GM12878 (cell line): Measurements from ENCODE around the gene EMX1. TPM values are rescaled to one million over a fixed set of nuclear protein-coding genes. Genes with fewer than 3 reads are reported as not detected.

Experiments
- ATAC-seq: fragments of 200-7000 bp; cut with Tn5 transposase; 3 replicates; pipeline ENCODE4 v1.9.1; 2020; ENCODE audit warnings: mild to moderate bottlenecking, moderate library complexity
- BruUV-seq: library from RNA; stranded (reverse); fragments of 400-500 nt; replicated peaks from 2 replicates; lab custom pipeline; 2021; lab: Mats Ljungman, UMichigan
- CTCF ChIA-PET: fragments of 300-600 bp; sonication (Branson Sonifier 250); formaldehyde crosslinking; extraction: SDS; loops from one replicate; lab custom pipeline; 2021; ENCODE audit warnings: inconsistent platforms; lab: Yijun Ruan, JAX
- POLR2A ChIA-PET: fragments of 350-600 bp; formaldehyde crosslinking; extraction: SDS; loops from one replicate; lab custom pipeline; 2021; ENCODE audit warnings: inconsistent platforms; lab: Charles Lee
- RAD21 ChIA-PET: fragments of 300-600 bp; sonication (Branson Sonifier 250); formaldehyde crosslinking; loops from one replicate; lab custom pipeline; 2023; ENCODE audit warnings: antibody characterized with exemption; ENCODE audit not compliant: unreplicated experiment; lab: Charles Lee
- SMC1A ChIA-PET: fragments of 300-600 bp; sonication (Branson Sonifier 250); formaldehyde crosslinking; loops from one replicate; lab custom pipeline; 2023; ENCODE audit not compliant: unreplicated experiment, uncharacterized antibody; lab: Charles Lee
- DNase-seq: peaks from one replicate; pipeline ENCODE4 v3.0.0-alpha.2; 2011; ENCODE audit warnings: low read depth, low spot score
- FAIRE-seq: peaks from 3 replicates; lab custom pipeline; 2011; peaks lifted over from hg19 to GRCh38; lab: Jason Lieb, UNC
- H2AFZ ChIP-seq: 2 replicates; pipeline ENCODE4 v1.6.0; 2011; ENCODE audit warnings: low read depth, low read length, control low read depth; ENCODE audit not compliant: control insufficient read depth
- H3K27ac ChIP-seq: 2 replicates; pipeline ENCODE4 v1.5.1; 2011; ENCODE audit warnings: control low read depth; ENCODE audit not compliant: control insufficient read depth, insufficient read depth
- H3K27me3 ChIP-seq, 2 experiments: replicated peaks in 1 of 2; 2 replicates each; pipeline versions ENCODE4 v1.6.0 to v1.6.1; 2011; ENCODE audit warnings: low read length in 1 of 2; ENCODE audit not compliant: control insufficient read depth in 2 of 2, insufficient read depth in 2 of 2
- H3K36me3 ChIP-seq, 2 experiments: 2 replicates each; pipeline ENCODE4 v1.5.1; 2011; ENCODE audit warnings: low read length in 1 of 2; ENCODE audit not compliant: control insufficient read depth in 2 of 2, insufficient read depth in 2 of 2
- H3K4me1 ChIP-seq: 2 replicates; pipeline ENCODE4 v1.6.1; 2011; ENCODE audit warnings: mild to moderate bottlenecking, low read length, moderate library complexity, mixed read lengths; ENCODE audit not compliant: control insufficient read depth, insufficient read depth
- H3K4me2 ChIP-seq: 2 replicates; pipeline ENCODE4 v1.6.0; 2011; ENCODE audit warnings: control low read depth; ENCODE audit not compliant: control insufficient read depth, insufficient read depth
- H3K4me3 ChIP-seq: fragments of 200-600 bp; sonication (generic); 2 replicates; pipeline ENCODE4 v1.5.1; 2016
- H3K79me2 ChIP-seq: 2 replicates; pipeline ENCODE4 v1.6.0; 2011; ENCODE audit warnings: low read length; ENCODE audit not compliant: control insufficient read depth, insufficient read depth
- H3K9ac ChIP-seq: 2 replicates; pipeline ENCODE4 v1.8.0; 2011; ENCODE audit warnings: low read length, control low read depth, mixed read lengths; ENCODE audit not compliant: control insufficient read depth, insufficient read depth
- H3K9me3 ChIP-seq: replicated peaks from 3 replicates; pipeline ENCODE4 v1.5.1; 2011; ENCODE audit warnings: mild to moderate bottlenecking, low read length; ENCODE audit not compliant: control insufficient read depth, insufficient read depth
- H4K20me1 ChIP-seq: 2 replicates; pipeline ENCODE4 v1.6.0; 2011; ENCODE audit not compliant: control insufficient read depth, insufficient read depth
- CTCF ChIP-seq, 3 experiments: IDR thresholded peaks in 2 of 3; conservative IDR thresholded peaks in 1 of 3; 2 replicates each; pipeline ENCODE4 v1.5.1; 2011; ENCODE audit warnings: low read depth in 3 of 3, low read length in 3 of 3, mild to moderate bottlenecking in 3 of 3, control low read depth in 2 of 3, moderate library complexity in 2 of 3, inconsistent platforms in 1 of 3, mixed read lengths in 1 of 3; ENCODE audit not compliant: control insufficient read depth in 2 of 3, insufficient read depth in 1 of 3; ENCODE audit errors: extremely low read depth in 1 of 3
- FOS ChIP-seq: IDR thresholded peaks from 3 replicates; pipeline ENCODE4 v1.6.1; 2011; ENCODE audit warnings: borderline replicate concordance; ENCODE audit not compliant: insufficient read length; ENCODE audit errors: extremely low read depth
- GABPA ChIP-seq: IDR thresholded peaks from 2 replicates; pipeline ENCODE4 v1.6.1; 2014; ENCODE audit warnings: antibody characterized with exemption, low read depth, mild to moderate bottlenecking, inconsistent platforms
- HDGF ChIP-seq: fragments of 450-650 bp; IDR thresholded peaks from 2 replicates; pipeline ENCODE4 v1.6.1; 2016; ENCODE audit warnings: antibody characterized with exemption
- JUNB ChIP-seq: IDR thresholded peaks from 2 replicates; pipeline ENCODE4 v1.6.1; 2016; ENCODE audit warnings: antibody characterized with exemption, mild to moderate bottlenecking
- MEF2A ChIP-seq: IDR thresholded peaks from 2 replicates; pipeline ENCODE4 v1.6.1; 2011; ENCODE audit warnings: low read depth, mild to moderate bottlenecking, low read length, moderate library complexity; ENCODE audit not compliant: insufficient read depth
- PAX5 ChIP-seq: IDR thresholded peaks from 2 replicates; pipeline ENCODE4 v1.6.1; 2011; ENCODE audit warnings: low read depth, low read length, borderline replicate concordance
- PBX3 ChIP-seq: IDR thresholded peaks from 2 replicates; pipeline ENCODE4 v1.6.1; 2011; ENCODE audit warnings: mild to moderate bottlenecking, low read depth, low read length, moderate library complexity; ENCODE audit not compliant: insufficient replicate concordance
- SP1 ChIP-seq: IDR thresholded peaks from one replicate; pipeline ENCODE4 v1.6.1; 2011; ENCODE audit warnings: low read depth, low read length
- YBX1 ChIP-seq: fragments of 450-650 bp; IDR thresholded peaks from 2 replicates; pipeline ENCODE4 v1.6.1; 2016; ENCODE audit warnings: antibody characterized with exemption
- WGBS: methylation state at CpG from one replicate; pipeline ENCODE4 v1.1.6; 2016; ENCODE audit warnings: low lambda C conversion rate; ENCODE audit not compliant: insufficient replicate concordance, insufficient coverage; ENCODE audit errors: missing lambda C conversion rate; 5-methylcytosine and 5-hydroxymethylcytosine counted together
- in situ Hi-C: fragments of 300-500 bp; cut with MboI; formaldehyde crosslinking; loops from 9 replicates; pipeline ENCODE4 v1.14.3; 2018; ENCODE audit warnings: mixed read lengths
- intact Hi-C: fragments of 100-400 bp; cut with micrococcal nuclease; formaldehyde crosslinking; loops from one replicate; pipeline ENCODE4 v1.14.2; 2022; ENCODE audit not compliant: unreplicated experiment
- polyA plus RNA-seq, 11 experiments: library from polyadenylated mRNA; depleted of rRNA in 4 of 11; unstranded in 6 of 11; stranded (reverse) in 5 of 11; fragments of >200 nt; fragmentation: Nextera tagmentation in 4 of 11; fragmentation: Illumina TruSeq in 1 of 11; extraction: Ambion mirVana in 4 of 11; extraction: Trizol in 1 of 11; gene quantifications; 1 replicate in 1 of 11; 2 replicates in 10 of 11; pipeline versions ENCODE4 v1.2.1 to v1.2.3, GENCODE V29; 2011 to 2016; ENCODE audit warnings: inconsistent platforms in 2 of 11, missing spikeins in 2 of 11, low read depth in 1 of 11
- total RNA-seq, 4 experiments: library from RNA; depleted of rRNA in 3 of 4; stranded (reverse); fragments of >200 nt in 3 of 4; fragmentation: Illumina TruSeq in 1 of 4; extraction: Trizol in 1 of 4; gene quantifications; 2 replicates each; pipeline versions ENCODE4 v1.2.1 to v1.2.3, GENCODE V29; 2013 to 2021
- TF ChIP-seq, protein P1 (sequence below): IDR thresholded peaks from 2 replicates; pipeline ENCODE4 v1.6.1; 2012; ENCODE audit warnings: low read length, inconsistent platforms

EMX1 gene
- total and polyA plus RNA-seq, 10 of the 15 experiments (the other 5 are each of a cell fraction or from before 2014, with no cell fraction given): 0.07 to 5.1 (median 1.2) TPM; not detected in 1

- no TSS peak for BruUV-seq
- no peak overlapping the region for H3K4me2 ChIP-seq
- no peaks in the 10 kb centered on the region for H3K36me3 ChIP-seq
- no peak for TF ChIP-seq PAX5
- TF ChIP-seq GABPA: no peak
- no peak for TF ChIP-seq JUNB
- no peak for TF ChIP-seq CTCF (IDR thresholded peaks at IDR 0.05 in 2 of 3, conservative IDR thresholded peaks at IDR 0.05 in 1 of 3; ENCODE audit: control insufficient read depth in 2 of 3, extremely low read depth in 1 of 3, insufficient read depth in 1 of 3, low read depth in 3 of 3, low read length in 3 of 3)
- no peak for TF ChIP-seq PBX3
- no peak for TF ChIP-seq HDGF
- no peak for TF ChIP-seq YBX1
- no peak for TF ChIP-seq SP1
- no peak for TF ChIP-seq MEF2A
- TF ChIP-seq, protein P1, sequence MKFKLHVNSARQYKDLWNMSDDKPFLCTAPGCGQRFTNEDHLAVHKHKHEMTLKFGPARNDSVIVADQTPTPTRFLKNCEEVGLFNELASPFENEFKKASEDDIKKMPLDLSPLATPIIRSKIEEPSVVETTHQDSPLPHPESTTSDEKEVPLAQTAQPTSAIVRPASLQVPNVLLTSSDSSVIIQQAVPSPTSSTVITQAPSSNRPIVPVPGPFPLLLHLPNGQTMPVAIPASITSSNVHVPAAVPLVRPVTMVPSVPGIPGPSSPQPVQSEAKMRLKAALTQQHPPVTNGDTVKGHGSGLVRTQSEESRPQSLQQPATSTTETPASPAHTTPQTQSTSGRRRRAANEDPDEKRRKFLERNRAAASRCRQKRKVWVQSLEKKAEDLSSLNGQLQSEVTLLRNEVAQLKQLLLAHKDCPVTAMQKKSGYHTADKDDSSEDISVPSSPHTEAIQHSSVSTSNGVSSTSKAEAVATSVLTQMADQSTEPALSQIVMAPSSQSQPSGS: no peak
- no peak for TF ChIP-seq FOS
- in situ Hi-C loops: no loop called here
- RAD21 ChIA-PET: no interaction called here
- no peaks in the 10 kb centered on the region for H3K4me1 ChIP-seq
- CTCF ChIA-PET: interaction anchor here (0.8 to 3.3 kb wide), 2 partner anchors 72 to 77 kb away, joined by 3 to 16 read pairs; partner anchors contain the start of gene SPR
- H2AFZ ChIP-seq: no peak overlapping the region
- H3K27me3 ChIP-seq: no peaks in the 10 kb centered on the region; a peak in 1 of 4 replicates
- FAIRE-seq (no peak), ATAC-seq (no peak), DNase-seq (no peak)
- H3K27ac ChIP-seq: no peak overlapping the region
- no peak overlapping the region for H3K4me3 ChIP-seq
- POLR2A ChIA-PET: no interaction called here
- H4K20me1 ChIP-seq: no peaks in the 10 kb centered on the region; the same call in 1 of the 2 replicates
- no peak overlapping the region for H3K9ac ChIP-seq
- intact Hi-C loops: no loop called here
- no peaks in the 10 kb centered on the region for H3K79me2 ChIP-seq
- H3K9me3 ChIP-seq: no peaks in the 10 kb centered on the region
- SMC1A ChIA-PET: no interaction called here
- WGBS: 54% methylated on average over 12 of the region's 12 CpGs
Observed at GRCh38 chr2:72965016-72965415, 47.7 kb downstream of the EMX1 start.
